Dedifferentiated amniotic fluid mesenchymal stem cell (primary cell): ENCODE data around the gene ANXA4.

Experiments used
- DNase-seq: peaks from one replicate; pipeline ENCODE4 v3.0.0-alpha.2; 2016; ENCODE audit errors: extremely low spot score

Gene ANXA4

GRCh38 chr2:69741575-69742321 lies at the start of gene ANXA4:
Gene ANXA4 (plus strand): TSS chr2:69742134. CDS start chr2:69781566, 39,432 bp downstream.
- DNase-seq = peak; percentile 30

- peak; percentile 32 for DNase-seq
Measured at GRCh38 chr2:69692424-69692823, 49.5 kb upstream of the ANXA4 start.

GRCh38 chr2:69693059-69693774 lies 48.7 kb upstream of the ANXA4 start:
- no peak for DNase-seq

GRCh38 chr2:69693775-69694450 lies 48.0 kb upstream of the ANXA4 start:
- DNase-seq = no peak

- DNase-seq = peak; percentile 52
Measured at GRCh38 chr2:69694894-69695849, 46.8 kb upstream of the ANXA4 start.

- no peak for DNase-seq
Measured at GRCh38 chr2:69695850-69696216, 46.1 kb upstream of the ANXA4 start.

- no peak for DNase-seq
Measured at GRCh38 chr2:69700381-69700780, 41.6 kb upstream of the ANXA4 start.

GRCh38 chr2:69701100-69701945 lies 40.6 kb upstream of the ANXA4 start:
- no peak for DNase-seq

- no peak for DNase-seq
Measured at GRCh38 chr2:69703189-69703588, 38.7 kb upstream of the ANXA4 start.

GRCh38 chr2:69704446-69704845 lies 37.5 kb upstream of the ANXA4 start:
- DNase-seq = no peak

- no peak for DNase-seq
Measured at GRCh38 chr2:69709290-69709689, 32.6 kb upstream of the ANXA4 start.

GRCh38 chr2:69711971-69712370 lies 30.0 kb upstream of the ANXA4 start:
- DNase-seq = no peak

GRCh38 chr2:69714024-69714423 lies 27.9 kb upstream of the ANXA4 start:
- DNase-seq = no peak

- peak; percentile 78 for DNase-seq
Measured at GRCh38 chr2:69714539-69715220, 27.3 kb upstream of the ANXA4 start.

- DNase-seq = no peak
Measured at GRCh38 chr2:69715964-69716363, 26.0 kb upstream of the ANXA4 start.

- DNase-seq = no peak
Measured at GRCh38 chr2:69716555-69717120, 25.3 kb upstream of the ANXA4 start.

- DNase-seq = no peak
Measured at GRCh38 chr2:69717186-69717585, 24.7 kb upstream of the ANXA4 start.

- DNase-seq = no peak
Measured at GRCh38 chr2:69717861-69718273, 24.1 kb upstream of the ANXA4 start.

GRCh38 chr2:69718338-69718965 lies 23.5 kb upstream of the ANXA4 start:
- no peak for DNase-seq
